Measurements from ENCODE around the gene CAVIN1.
"Not testable (repeated sequence)": the region's sequence is repeated elsewhere in the genome, so short reads cannot be mapped to it uniquely, and the experiment has no call there.

Gene CAVIN1

GRCh38 chr17:42429726-42430447 lies 6.8 kb upstream of the CAVIN1 start:
- no peak for DNase-seq (ENCODE audit: low read depth in 2 of 2)

GRCh38 chr17:42428141-42428944 lies 5.3 kb upstream of the CAVIN1 start:
- no peak for DNase-seq (ENCODE audit: low read depth in 2 of 2)

- no peak for DNase-seq (ENCODE audit: low read depth in 2 of 2)
Measured at GRCh38 chr17:42424991-42425610, 2.0 kb upstream of the CAVIN1 start.

- no peak for DNase-seq (ENCODE audit: low read depth in 2 of 2)
Measured at GRCh38 chr17:42423766-42424165, 710 bp upstream of the CAVIN1 start.

GRCh38 chr17:42422412-42422957 lies 571 bp downstream of the CAVIN1 start:
- DNase-seq (ENCODE audit: low read depth in 2 of 2) = no peak

DNA sequence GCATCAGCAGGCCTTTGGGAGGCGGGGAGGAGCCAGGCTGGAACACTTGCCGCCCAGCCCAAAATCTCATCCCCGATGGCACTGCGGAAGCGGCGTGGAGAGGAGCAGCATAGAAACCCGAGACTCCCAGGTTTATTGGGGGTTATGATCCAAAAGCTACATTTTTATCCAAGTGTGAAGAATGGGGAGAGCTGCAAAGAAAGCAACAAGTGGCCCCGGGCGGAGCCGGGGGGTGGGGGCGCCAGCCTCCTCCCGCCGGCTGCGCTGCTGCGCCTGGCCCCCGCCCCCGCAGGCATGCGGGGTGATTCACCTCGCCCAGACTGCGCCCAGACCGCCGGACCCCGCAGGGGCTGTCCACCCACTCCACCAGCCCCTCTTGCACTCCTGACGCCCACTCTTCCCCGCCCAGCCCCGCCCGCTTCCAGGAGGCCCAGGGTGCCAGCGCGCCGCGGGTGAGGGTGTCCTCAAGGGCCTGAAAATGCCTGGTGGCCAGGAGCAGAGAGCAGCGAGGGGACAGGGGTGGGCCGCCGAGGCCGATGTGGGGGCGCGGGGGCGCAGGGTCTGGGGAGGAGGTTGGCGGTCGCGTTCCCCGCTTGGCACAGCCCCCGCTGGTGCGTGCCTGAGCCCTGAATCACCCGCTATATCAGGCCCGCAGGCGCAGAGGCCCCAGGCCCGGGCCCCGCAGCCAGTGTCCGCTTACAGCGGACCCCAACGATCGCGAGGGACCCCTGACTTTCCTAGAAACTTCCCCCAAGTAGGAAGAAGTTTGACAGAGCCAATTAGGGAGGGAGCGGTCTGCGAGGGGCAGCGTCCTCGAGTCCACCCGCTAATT lies 1.3 kb downstream of the CAVIN1 start:
- no peak for DNase-seq (ENCODE audit: low read depth in 2 of 2)

DNA sequence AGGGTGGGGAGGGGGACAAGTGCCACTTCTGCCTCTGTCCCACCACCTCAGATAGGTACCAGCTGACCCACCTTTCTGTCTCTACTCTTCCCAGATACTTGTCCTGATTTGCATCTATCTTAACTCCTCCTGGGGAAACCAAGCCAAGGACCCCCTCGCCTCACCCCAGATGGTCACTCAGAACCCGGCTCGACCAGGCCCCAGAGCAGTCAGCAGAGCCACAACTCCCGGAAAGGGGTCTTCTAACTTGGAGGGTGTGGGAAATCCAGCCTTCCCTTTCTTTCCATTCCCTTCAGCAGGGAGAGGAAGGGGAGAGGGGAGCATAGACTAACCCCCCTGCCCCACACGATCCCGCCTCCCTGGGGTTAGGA lies 1.9 kb downstream of the CAVIN1 start:
- DNase-seq (ENCODE audit: low read depth in 2 of 2) = no peak

DNA sequence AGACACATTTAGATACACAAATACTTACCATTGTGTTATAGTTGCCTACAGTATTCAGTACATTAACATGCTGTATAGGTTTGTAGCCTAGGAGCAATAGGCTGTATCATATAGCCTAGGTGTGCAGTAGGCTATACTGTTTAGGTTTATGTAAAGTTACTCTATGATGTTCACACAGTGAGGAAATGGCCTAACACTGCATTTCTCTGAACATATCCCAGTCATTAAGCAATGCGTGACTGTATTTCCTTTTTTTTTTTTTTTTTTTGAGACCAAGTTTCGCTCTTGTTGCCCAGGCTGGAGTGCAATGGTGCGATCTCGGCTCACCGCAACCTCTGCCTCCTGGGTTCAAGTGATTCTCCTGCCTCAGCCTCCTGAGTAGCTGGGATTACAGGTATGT lies 5.1 kb downstream of the CAVIN1 start:
- DNase-seq (ENCODE audit: low read depth in 2 of 2) = not testable (repeated sequence)

GRCh38 chr17:42414704-42415409 lies 8.2 kb downstream of the CAVIN1 start:
- peak; percentile 35 to 60 for DNase-seq (ENCODE audit: low read depth in 2 of 2)

- DNase-seq (ENCODE audit: low read depth in 2 of 2) = no peak
Measured at GRCh38 chr17:42413464-42414040, 9.5 kb downstream of the CAVIN1 start.

DNA sequence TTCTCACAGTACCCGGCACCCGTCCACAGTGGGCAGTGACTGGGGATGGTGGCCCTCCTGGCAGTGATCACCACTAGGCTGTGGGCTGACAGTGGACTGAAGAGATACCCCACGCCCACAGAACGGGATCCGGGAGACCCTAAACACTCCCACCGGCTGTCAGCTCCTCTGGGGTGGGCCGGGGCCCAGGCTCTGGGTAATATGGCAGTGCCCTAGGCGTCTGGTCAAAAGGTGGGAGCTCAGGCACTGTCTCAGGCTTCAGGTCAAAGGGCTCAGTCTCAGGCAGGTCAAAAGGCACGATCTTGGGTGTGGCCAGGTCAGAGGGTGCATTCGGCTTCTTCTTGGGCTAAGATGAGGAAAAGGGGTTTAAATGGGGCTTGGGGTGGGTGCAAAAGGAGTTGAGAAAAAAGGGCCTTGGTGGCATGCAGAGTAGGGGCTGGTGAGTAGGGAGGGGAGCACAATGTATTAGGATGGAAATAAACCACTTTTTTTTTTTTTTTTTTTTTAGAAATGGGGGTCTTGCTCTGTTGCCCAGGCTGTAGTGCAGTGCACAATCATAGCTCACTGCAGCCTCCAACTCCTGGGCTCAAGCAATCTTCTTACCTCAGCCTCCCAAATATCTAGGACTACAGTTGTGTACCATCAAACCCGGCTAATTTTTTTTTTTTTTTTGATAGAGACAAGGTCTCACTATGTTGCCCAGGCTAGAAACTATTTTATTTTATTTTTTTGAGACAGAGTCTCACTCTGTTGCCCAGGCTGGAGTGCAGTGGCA lies 11.0 kb downstream of the CAVIN1 start:
- DNase-seq (ENCODE audit: low read depth in 2 of 2) = no peak

- no peak for DNase-seq (ENCODE audit: low read depth in 2 of 2)
Measured at GRCh38 chr17:42411361-42411760, 11.7 kb downstream of the CAVIN1 start.

- no peak for DNase-seq (ENCODE audit: low read depth in 2 of 2)
Measured at GRCh38 chr17:42410319-42410685, 12.8 kb downstream of the CAVIN1 start.

DNA sequence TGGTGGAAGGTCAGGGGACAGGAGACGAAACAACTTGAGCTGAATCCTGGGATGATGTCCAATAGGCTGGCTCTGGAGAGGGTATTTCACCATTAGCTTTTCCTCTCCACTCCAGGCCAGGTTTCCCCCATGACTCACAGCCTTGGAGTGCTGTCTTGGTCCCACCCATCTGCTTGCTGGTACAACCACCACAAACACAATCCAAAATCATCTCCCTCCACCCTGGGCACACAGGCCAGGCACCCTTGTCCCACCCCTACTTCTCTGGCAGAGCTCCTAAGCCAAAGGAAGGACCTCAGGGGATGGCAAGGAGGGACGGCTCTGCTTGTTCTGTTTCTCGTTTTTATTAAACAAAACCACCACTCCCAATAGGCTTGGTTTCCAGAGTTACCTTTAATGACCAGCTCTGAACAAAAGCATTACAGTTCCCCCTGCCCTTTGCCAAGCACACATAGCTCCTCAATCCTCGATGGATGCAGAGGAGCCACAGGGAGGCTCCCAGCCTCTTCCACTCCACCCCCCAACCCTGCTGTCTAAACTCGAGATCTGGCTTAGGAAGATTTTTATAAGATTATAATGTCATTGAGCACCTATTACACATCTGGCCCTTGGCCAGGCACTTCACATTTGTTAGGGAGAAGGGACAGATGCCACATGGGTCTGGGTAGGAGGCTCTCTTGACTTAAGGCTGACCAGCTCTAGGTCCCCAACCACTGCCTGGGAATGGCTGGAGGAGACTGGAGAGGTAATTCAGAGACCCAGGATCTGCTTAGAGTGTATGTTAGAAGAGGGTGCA lies 13.3 kb downstream of the CAVIN1 start:
- DNase-seq (ENCODE audit: low read depth in 2 of 2) = no peak

DNA sequence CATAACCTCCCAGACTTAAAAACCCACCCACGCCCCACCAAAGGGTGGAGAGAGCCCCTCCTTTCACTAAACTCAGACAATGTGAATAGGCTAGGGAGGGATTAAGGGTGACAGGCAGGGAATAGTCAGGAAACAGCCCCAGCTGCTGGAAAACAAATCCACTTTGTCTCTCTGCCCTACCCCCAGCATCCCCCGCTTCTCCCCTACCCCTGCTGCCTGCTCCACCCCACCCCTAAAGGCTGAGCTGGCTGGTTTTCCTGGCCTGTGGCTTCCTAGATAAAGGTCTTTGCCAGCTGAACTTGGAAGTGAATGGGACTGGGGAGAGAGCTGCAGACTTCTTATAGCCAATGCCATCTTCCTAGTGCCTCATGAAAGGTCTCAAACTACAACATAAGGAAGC lies 15.0 kb downstream of the CAVIN1 start:
- DNase-seq (ENCODE audit: low read depth in 2 of 2) = no peak

GRCh38 chr17:42407289-42407836 lies 15.7 kb downstream of the CAVIN1 start:
- peak; percentile 44 to 47 for DNase-seq (ENCODE audit: low read depth in 2 of 2)

DNA sequence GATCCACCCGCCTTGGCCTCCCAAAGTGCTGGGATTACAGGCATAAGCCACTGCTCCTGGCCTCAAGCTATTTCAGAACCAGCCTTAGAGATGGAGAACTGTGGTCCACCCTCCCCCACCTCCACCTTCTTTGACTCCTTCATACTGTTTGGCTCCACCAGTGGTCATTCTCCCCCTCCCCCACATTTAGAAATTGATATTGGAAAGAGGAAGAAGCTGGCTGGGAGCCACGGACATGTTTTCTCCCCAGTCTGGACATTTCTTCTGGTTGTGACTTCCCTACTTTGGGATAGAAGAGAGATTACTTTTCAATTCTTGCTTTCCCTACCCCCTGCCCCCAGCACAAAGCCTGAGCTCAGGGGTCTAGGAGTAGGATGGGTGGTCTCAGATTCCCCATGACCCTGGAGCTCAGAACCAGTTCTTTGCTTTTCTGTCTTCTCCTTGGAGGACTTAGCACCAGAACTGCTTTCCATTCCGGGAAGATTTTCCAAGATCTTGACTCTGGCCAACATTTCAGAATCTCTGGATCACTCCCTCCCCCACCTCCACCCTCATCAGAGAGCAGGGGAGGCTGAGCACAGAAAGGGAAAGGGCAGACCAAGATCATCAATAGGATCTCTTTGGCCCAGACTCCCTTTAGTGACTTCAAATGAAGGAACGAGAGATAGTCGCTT lies 16.3 kb downstream of the CAVIN1 start:
- no peak for DNase-seq (ENCODE audit: low read depth in 2 of 2)

GRCh38 chr17:42405963-42406495 lies 17.0 kb downstream of the CAVIN1 start:
- peak; percentile 82 to 86 for DNase-seq (ENCODE audit: low read depth in 2 of 2)
